T-cell (primary cell): ENCODE measurements around the gene SSPN. TPM values are rescaled to one million over a fixed set of nuclear protein-coding genes. Genes with fewer than 3 reads are reported as not detected.

Experiments
- ATAC-seq, 4 experiments: fragments of 200-7000 bp in 3 of 4; fragments of 150-1000 bp in 1 of 4; cut with Tn5 transposase; replicated peaks in 1 of 4; 1 replicate in 3 of 4; 2 replicates in 1 of 4; pipeline ENCODE4 v1.10.0; 2021; ENCODE audit warnings: moderate library complexity in 3 of 4, mild to moderate bottlenecking in 2 of 4, moderate number of reproducible peaks in 1 of 4
- CTCF ChIA-PET, 2 donors: fragments of 300-600 bp; sonication (Branson Sonifier 250); formaldehyde crosslinking; loops; one replicate each; lab custom pipeline; 2022; ENCODE audit warnings: antibody characterized with exemption in 2 of 2; lab: Charles Lee
- POLR2A ChIA-PET, 2 donors: fragments of 300-600 bp; sonication (Branson Sonifier 250); formaldehyde crosslinking; loops; one replicate each; lab custom pipeline; 2022; ENCODE audit warnings: antibody characterized with exemption in 2 of 2; lab: Charles Lee
- DNase-seq, 35 experiments: peaks; one replicate each; pipeline versions ENCODE4 v3.0.0 to v3.0.0-alpha.2; 2013 to 2023
- H3K27ac ChIP-seq: one replicate; pipeline ENCODE4 v1.5.1; 2013; ENCODE audit warnings: low read length
- H3K27me3 ChIP-seq, 2 experiments: replicated peaks in 1 of 2; 1 replicate in 1 of 2; 2 replicates in 1 of 2; pipeline versions ENCODE4 v1.6.1 to v1.7.0; 2013; ENCODE audit warnings: low read length in 1 of 2, mixed read lengths in 1 of 2; ENCODE audit not compliant: control insufficient read depth in 2 of 2, insufficient read depth in 2 of 2; ENCODE audit errors: extremely low read depth in 1 of 2
- H3K36me3 ChIP-seq, 2 donors: 1 replicate in 1 of 2; 2 replicates in 1 of 2; pipeline versions ENCODE4 v1.6.1 to v1.7.0; 2013; ENCODE audit warnings: low read length in 1 of 2; ENCODE audit not compliant: control insufficient read depth in 2 of 2, insufficient read depth in 1 of 2; ENCODE audit errors: extremely low read depth in 1 of 2
- H3K4me1 ChIP-seq, 2 experiments: 1 replicate in 1 of 2; 2 replicates in 1 of 2; pipeline versions ENCODE4 v1.6.1 to v1.7.0; 2013; ENCODE audit warnings: low read length in 2 of 2, mixed read lengths in 1 of 2; ENCODE audit not compliant: insufficient read depth in 2 of 2, control insufficient read depth in 1 of 2; ENCODE audit errors: extremely low read depth in 1 of 2
- H3K4me3 ChIP-seq, 2 donors: 1 replicate in 1 of 2; 2 replicates in 1 of 2; pipeline versions ENCODE4 v1.5.1 to v1.7.0; 2013; ENCODE audit warnings: mild to moderate bottlenecking in 2 of 2, low read length in 1 of 2, moderate library complexity in 1 of 2; ENCODE audit not compliant: control insufficient read depth in 1 of 2; ENCODE audit errors: extremely low read depth in 1 of 2
- H3K9me3 ChIP-seq: 2 replicates; pipeline ENCODE4 v1.7.0; 2013
- H3K27ac Mint-ChIP-seq, 2 donors: one replicate each; pipeline ENCODE4 v1.8.0; 2020 to 2021; ENCODE audit warnings: mild to moderate bottlenecking in 2 of 2, mixed read lengths in 2 of 2
- H3K27me3 Mint-ChIP-seq, 2 donors: one replicate each; pipeline ENCODE4 v1.8.0; 2021 to 2022; ENCODE audit warnings: mixed read lengths in 2 of 2
- H3K36me3 Mint-ChIP-seq: one replicate; pipeline ENCODE4 v1.8.0; 2021; ENCODE audit warnings: mixed read lengths
- H3K4me1 Mint-ChIP-seq, 3 donors: one replicate each; pipeline ENCODE4 v1.8.0; 2020 to 2022; ENCODE audit warnings: mixed read lengths in 3 of 3, mild to moderate bottlenecking in 1 of 3
- H3K4me3 Mint-ChIP-seq, 3 donors: one replicate each; pipeline ENCODE4 v1.8.0; 2020 to 2022; ENCODE audit warnings: mild to moderate bottlenecking in 3 of 3, mixed read lengths in 3 of 3, moderate library complexity in 3 of 3
- H3K9me3 Mint-ChIP-seq, 3 donors: one replicate each; pipeline ENCODE4 v1.8.0; 2020 to 2022; ENCODE audit warnings: mixed read lengths in 3 of 3
- WGBS: methylation state at CpG from one replicate; pipeline ENCODE4 v1.1.5; 2013; ENCODE audit warnings: missing lambda C conversion rate; ENCODE audit not compliant: insufficient coverage; 5-methylcytosine and 5-hydroxymethylcytosine counted together
- total RNA-seq, 35 experiments: library from RNA in 6 of 35; stranded (reverse) in 6 of 35; fragments of 120-200 nt in 1 of 35; gene quantifications; one replicate each; pipeline versions ENCODE4 v1.2.1 to v1.2.4 and lab custom pipeline; 2013 to 2026

SSPN gene
- total RNA-seq, 5 donors from 2014 or later (not counting 1 experiment from before 2014, with no cell fraction given): 0.06 to 0.33 (median 0.15) TPM

- no peak overlapping the region for H3K4me3 Mint-ChIP-seq
- H3K27me3 Mint-ChIP-seq: peaks cover 2 to 4% of the 10 kb centered on the region in 2 donors
- 52% methylated on average over 11 of the region's 14 CpGs for WGBS
- ChIA-PET CTCF (interaction anchor here in 1 of 2 donors (0.5 kb wide), 2 partner anchors 1088 to 1616 kb away, joined by 4 to 5 read pairs; no protein-coding TSS in a partner anchor), POLR2A (no interaction called here)
- Histone ChIP-seq H3K36me3 (peaks cover 0 to 4% of the 10 kb centered on the region in 2 donors), H3K9me3 (no peaks in the 10 kb centered on the region), H3K4me1 (peaks cover 0 to 2% of the 10 kb centered on the region in 2 experiments), H3K27me3 (no peaks in the 10 kb centered on the region), H3K27ac (no peak overlapping the region), H3K4me3 (no peak overlapping the region)
- H3K27ac Mint-ChIP-seq: no peak overlapping the region
- DNase-seq (peak in 3 of 35 experiments; percentile 8 to 28 (median 13)), ATAC-seq (peak in 1 of 4 experiments; percentile 60)
- peaks cover 0 to 7% (median 6%) of the 10 kb centered on the region in 3 donors for H3K4me1 Mint-ChIP-seq
- H3K9me3 Mint-ChIP-seq: no peaks in the 10 kb centered on the region
- no peaks in the 10 kb centered on the region for H3K36me3 Mint-ChIP-seq
Measured at GRCh38 chr12:26271889-26272492, 76.6 kb downstream of the SSPN start.

GRCh38 chr12:26272851-26273250 is 77.5 kb downstream of the SSPN start:
- CTCF ChIA-PET: interaction anchor here in 1 of 2 donors (0.5 kb wide), 1 partner anchor 47 kb away, joined by 4 read pairs; no protein-coding TSS in a partner anchor
- Histone ChIP-seq H3K27ac (no peak overlapping the region), H3K36me3 (peaks cover 0 to 4% of the 10 kb centered on the region in 2 donors), H3K4me3 (no peak overlapping the region), H3K4me1 (peaks cover 0 to 2% of the 10 kb centered on the region in 2 experiments), H3K27me3 (no peaks in the 10 kb centered on the region), H3K9me3 (no peaks in the 10 kb centered on the region)
- H3K27ac Mint-ChIP-seq: no peak overlapping the region
- H3K27me3 Mint-ChIP-seq: peaks cover 2 to 4% of the 10 kb centered on the region in 2 donors
- no CpG with 5 or more reads among the region's 2 CpGs for WGBS
- POLR2A ChIA-PET: no interaction called here
- H3K36me3 Mint-ChIP-seq: no peaks in the 10 kb centered on the region
- DNase-seq (no peak), ATAC-seq (no peak)
- H3K4me3 Mint-ChIP-seq: no peak overlapping the region
- H3K9me3 Mint-ChIP-seq: no peaks in the 10 kb centered on the region
- peaks cover 0 to 7% (median 6%) of the 10 kb centered on the region in 3 donors for H3K4me1 Mint-ChIP-seq

- Histone ChIP-seq H3K4me3 (no peak overlapping the region), H3K9me3 (no peaks in the 10 kb centered on the region), H3K4me1 (peaks cover 0 to 2% of the 10 kb centered on the region in 2 experiments), H3K36me3 (peaks cover 0 to 4% of the 10 kb centered on the region in 2 donors), H3K27me3 (no peaks in the 10 kb centered on the region), H3K27ac (no peak overlapping the region)
- Mint-ChIP-seq H3K27me3 (peaks cover 2 to 4% of the 10 kb centered on the region in 2 donors), H3K27ac (no peak overlapping the region), H3K36me3 (no peaks in the 10 kb centered on the region), H3K4me1 (peaks cover 0 to 7% (median 6%) of the 10 kb centered on the region in 3 donors), H3K9me3 (no peaks in the 10 kb centered on the region), H3K4me3 (no peak overlapping the region)
- WGBS: 86% methylated on average over 4 of the region's 6 CpGs
- CTCF ChIA-PET: no interaction called here
- POLR2A ChIA-PET: no interaction called here
- DNase-seq: no peak
- no peak for ATAC-seq
Measured at GRCh38 chr12:26273811-26274210, 78.4 kb downstream of the SSPN start.

GRCh38 chr12:26274441-26275312 is 79.3 kb downstream of the SSPN start:
- Mint-ChIP-seq H3K27ac (no peak overlapping the region), H3K27me3 (peaks cover 2 to 4% of the 10 kb centered on the region in 2 donors), H3K9me3 (no peaks in the 10 kb centered on the region), H3K36me3 (no peaks in the 10 kb centered on the region), H3K4me3 (no peak overlapping the region), H3K4me1 (peaks cover 0 to 7% (median 6%) of the 10 kb centered on the region in 3 donors)
- DNase-seq (peak in 8 of 35 experiments; percentile 3 to 50 (median 4)), ATAC-seq (peak; percentile 42 to 54 (median 50))
- H3K27me3 ChIP-seq: peaks cover 0 to under 1% of the 10 kb centered on the region in 2 experiments
- no peak overlapping the region for H3K27ac ChIP-seq
- POLR2A ChIA-PET: no interaction called here
- H3K4me3 ChIP-seq: no peak overlapping the region
- H3K4me1 ChIP-seq: peaks cover 0 to 2% of the 10 kb centered on the region in 2 experiments
- WGBS: 58% methylated on average over 6 of the region's 13 CpGs
- H3K9me3 ChIP-seq: no peaks in the 10 kb centered on the region
- CTCF ChIA-PET: no interaction called here
- peaks cover 0 to 4% of the 10 kb centered on the region in 2 donors for H3K36me3 ChIP-seq

GRCh38 chr12:26275313-26276131 is 80.1 kb downstream of the SSPN start:
- ChIA-PET POLR2A (no interaction called here), CTCF (no interaction called here)
- Mint-ChIP-seq H3K9me3 (no peaks in the 10 kb centered on the region), H3K4me1 (peaks cover 0 to 7% (median 6%) of the 10 kb centered on the region in 3 donors), H3K4me3 (no peak overlapping the region), H3K27me3 (peaks cover 2 to 4% of the 10 kb centered on the region in 2 donors), H3K36me3 (no peaks in the 10 kb centered on the region), H3K27ac (no peak overlapping the region)
- H3K27ac ChIP-seq: no peak overlapping the region
- no peak overlapping the region for H3K4me3 ChIP-seq
- H3K4me1 ChIP-seq: peaks cover 0 to 2% of the 10 kb centered on the region in 2 experiments
- WGBS: 96% methylated on average over 6 of the region's 11 CpGs
- no peaks in the 10 kb centered on the region for H3K9me3 ChIP-seq
- DNase-seq (no peak), ATAC-seq (no peak)
- H3K36me3 ChIP-seq: peaks cover 0 to 4% of the 10 kb centered on the region in 2 donors
- H3K27me3 ChIP-seq: peaks cover 0 to 4% of the 10 kb centered on the region in 2 experiments
